Putamen (tissue), 1 donor: Measurements from ENCODE around the gene CGNL1.

Source experiments
- DNase-seq: peaks from one replicate; pipeline ENCODE4 v3.0.0-alpha.2; 2016; ENCODE audit warnings: low spot score

Gene CGNL1

DNA sequence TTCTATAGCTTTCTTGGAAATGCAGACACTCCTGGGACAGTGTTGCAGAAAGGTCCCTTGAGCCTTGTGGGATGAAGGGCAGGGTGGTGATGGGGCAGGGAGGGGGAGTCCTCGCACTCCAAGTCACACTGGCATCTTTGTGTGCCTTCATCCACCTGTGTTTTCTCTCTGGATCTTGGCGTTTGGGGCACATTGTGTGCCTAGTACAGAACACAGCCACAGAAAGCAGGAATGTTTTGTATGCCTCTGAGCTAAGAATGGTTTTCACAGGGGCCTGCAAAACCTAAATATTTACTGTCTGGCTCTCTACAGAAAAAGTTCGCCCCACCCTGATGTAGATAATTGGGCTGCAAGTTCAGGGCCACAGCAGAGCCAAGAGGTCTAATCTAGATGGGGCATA lies 221.1 kb downstream of the CGNL1 start:
- DNase-seq: no peak

DNA sequence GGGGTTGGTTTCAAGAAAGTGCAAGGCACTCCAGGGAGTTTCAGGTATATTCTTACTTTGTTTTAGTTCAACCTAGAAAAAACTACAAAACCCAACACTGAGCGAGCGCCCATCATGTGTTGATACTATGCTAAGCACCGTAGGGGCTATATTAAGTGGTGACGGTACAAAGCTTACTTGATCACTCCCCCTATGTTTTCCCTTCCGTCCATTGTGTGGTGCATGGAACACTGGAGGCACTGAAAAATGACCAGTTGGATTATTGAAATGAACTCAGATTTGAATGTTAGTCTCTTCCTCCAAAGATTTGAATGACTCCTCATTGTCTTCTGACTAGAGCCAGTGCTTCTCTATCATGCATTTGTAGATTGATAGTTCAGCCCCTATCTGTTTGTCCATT lies 222.0 kb downstream of the CGNL1 start:
- DNase-seq: no peak

GRCh38 chr15:57599296-57599810 lies 223.0 kb downstream of the CGNL1 start:
- DNase-seq: no peak

DNA sequence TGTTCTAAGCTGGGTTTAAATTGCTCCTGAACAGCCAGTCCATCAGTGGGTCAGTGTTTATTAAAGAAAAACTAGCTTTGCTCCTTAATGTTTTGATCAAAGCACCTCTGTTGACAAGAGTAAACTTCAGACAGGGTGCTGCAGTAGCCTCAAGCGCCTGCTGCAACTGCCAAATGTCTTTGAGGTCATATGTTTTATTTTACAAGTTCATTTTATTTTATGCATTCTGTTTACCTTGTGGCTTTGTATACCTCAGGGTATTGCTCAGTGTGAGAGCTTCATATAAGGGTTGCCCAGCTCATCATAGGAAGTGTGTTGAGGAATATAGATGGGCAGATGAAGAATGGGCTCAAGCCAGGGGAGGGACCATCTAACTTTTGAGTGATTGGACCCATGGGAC lies 223.9 kb downstream of the CGNL1 start:
- DNase-seq: no peak
